WTC11 (cell line): ENCODE measurements around the gene RAB43.

Experiments
- ELF4 ChIP-seq: sonication (generic); formaldehyde crosslinking; IDR thresholded peaks from 2 replicates; pipeline ENCODE4 v1.8.1; 2022; ENCODE audit warnings: low read depth, mild to moderate bottlenecking, moderate library complexity, missing genetic modification reagents
- TCF7 ChIP-seq: sonication (generic); formaldehyde crosslinking; IDR thresholded peaks from 2 replicates; pipeline ENCODE4 v1.8.0; 2022; ENCODE audit warnings: mild to moderate bottlenecking, low read depth, missing genetic modification reagents, moderate library complexity
- ZNF232 ChIP-seq: sonication (generic); formaldehyde crosslinking; IDR thresholded peaks from 2 replicates; pipeline ENCODE4 v1.8.0; 2022; ENCODE audit warnings: mild to moderate bottlenecking, missing genetic modification reagents
- ZNF671 ChIP-seq: fragments of 250-450 bp; sonication (Bioruptor Pico); IDR thresholded peaks from 2 replicates; pipeline ENCODE4 v1.8.0; 2021; ENCODE audit warnings: mild to moderate bottlenecking
- TF ChIP-seq, protein P1 (sequence below): fragments of 200-600 bp; IDR thresholded peaks from 2 replicates; pipeline ENCODE4 v1.8.0; 2022; ENCODE audit warnings: antibody characterized with exemption
- TF ChIP-seq, protein P2 (sequence below): sonication (generic); formaldehyde crosslinking; IDR thresholded peaks from 2 replicates; pipeline ENCODE4 v1.8.1; 2022; ENCODE audit warnings: missing genetic modification reagents, borderline replicate concordance

DNA sequence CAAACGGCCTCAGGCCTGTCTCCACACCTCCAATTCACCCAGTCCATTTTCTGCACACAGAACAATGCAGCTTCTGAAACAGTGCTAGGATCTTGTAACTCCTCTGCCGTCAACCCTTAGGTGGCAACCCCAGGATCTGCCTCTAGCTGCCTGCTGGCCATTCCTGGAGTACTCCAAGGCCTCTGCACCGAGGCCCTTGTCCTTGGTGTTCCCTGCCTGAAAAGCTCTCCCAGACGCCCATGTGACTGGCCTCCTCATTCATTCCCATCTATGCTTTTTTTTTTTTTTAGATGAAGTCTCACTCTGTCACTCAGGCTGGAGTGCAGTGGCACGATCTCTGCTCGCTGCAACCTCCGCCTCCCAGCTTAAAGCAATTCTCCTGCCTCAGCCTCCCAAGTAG, 18.3 kb downstream of the RAB43 start:
- TF ChIP-seq ZNF671 (CRISPR knock-in tag) (no peak), TCF7 (no peak), ELF4 (CRISPR knock-in tag) (no peak), ZNF232 (no peak)
- TF ChIP-seq, protein P1, sequence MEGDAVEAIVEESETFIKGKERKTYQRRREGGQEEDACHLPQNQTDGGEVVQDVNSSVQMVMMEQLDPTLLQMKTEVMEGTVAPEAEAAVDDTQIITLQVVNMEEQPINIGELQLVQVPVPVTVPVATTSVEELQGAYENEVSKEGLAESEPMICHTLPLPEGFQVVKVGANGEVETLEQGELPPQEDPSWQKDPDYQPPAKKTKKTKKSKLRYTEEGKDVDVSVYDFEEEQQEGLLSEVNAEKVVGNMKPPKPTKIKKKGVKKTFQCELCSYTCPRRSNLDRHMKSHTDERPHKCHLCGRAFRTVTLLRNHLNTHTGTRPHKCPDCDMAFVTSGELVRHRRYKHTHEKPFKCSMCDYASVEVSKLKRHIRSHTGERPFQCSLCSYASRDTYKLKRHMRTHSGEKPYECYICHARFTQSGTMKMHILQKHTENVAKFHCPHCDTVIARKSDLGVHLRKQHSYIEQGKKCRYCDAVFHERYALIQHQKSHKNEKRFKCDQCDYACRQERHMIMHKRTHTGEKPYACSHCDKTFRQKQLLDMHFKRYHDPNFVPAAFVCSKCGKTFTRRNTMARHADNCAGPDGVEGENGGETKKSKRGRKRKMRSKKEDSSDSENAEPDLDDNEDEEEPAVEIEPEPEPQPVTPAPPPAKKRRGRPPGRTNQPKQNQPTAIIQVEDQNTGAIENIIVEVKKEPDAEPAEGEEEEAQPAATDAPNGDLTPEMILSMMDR: no peak
- TF ChIP-seq, protein P2, sequence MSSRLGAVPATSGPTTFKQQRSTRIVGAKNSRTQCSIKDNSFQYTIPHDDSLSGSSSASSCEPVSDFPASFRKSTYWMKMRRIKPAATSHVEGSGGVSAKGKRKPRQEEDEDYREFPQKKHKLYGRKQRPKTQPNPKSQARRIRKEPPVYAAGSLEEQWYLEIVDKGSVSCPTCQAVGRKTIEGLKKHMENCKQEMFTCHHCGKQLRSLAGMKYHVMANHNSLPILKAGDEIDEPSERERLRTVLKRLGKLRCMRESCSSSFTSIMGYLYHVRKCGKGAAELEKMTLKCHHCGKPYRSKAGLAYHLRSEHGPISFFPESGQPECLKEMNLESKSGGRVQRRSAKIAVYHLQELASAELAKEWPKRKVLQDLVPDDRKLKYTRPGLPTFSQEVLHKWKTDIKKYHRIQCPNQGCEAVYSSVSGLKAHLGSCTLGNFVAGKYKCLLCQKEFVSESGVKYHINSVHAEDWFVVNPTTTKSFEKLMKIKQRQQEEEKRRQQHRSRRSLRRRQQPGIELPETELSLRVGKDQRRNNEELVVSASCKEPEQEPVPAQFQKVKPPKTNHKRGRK (CRISPR knock-in tag): no peak
